Heart left ventricle (tissue), 16 donors: ENCODE measurements around the gene EML6. TPM values are rescaled to one million over a fixed set of nuclear protein-coding genes. Genes with fewer than 3 reads are reported as not detected.

Experiments
- ATAC-seq, 4 donors: fragments of 200-7000 bp; cut with Tn5 transposase; one replicate each; pipeline ENCODE4 v1.9.1; 2020 to 2022; ENCODE audit warnings: moderate library complexity in 4 of 4, mild to moderate bottlenecking in 3 of 4, moderate number of reproducible peaks in 1 of 4
- DNase-seq, 5 donors: peaks; one replicate each; pipeline ENCODE4 v3.0.0-alpha.2; 2020
- H3K27ac ChIP-seq, 12 donors: fragments of 200-600 bp; sonication (generic) in 4 of 12; one replicate each; pipeline versions ENCODE4 v1.5.0 to v1.8.0; 2016 to 2022; ENCODE audit warnings: mild to moderate bottlenecking in 2 of 12
- H3K27me3 ChIP-seq, 9 donors: fragments of 200-600 bp; sonication (generic) in 2 of 9; one replicate each; pipeline versions ENCODE4 v1.5.1 to v1.8.0; 2016 to 2022; ENCODE audit warnings: mild to moderate bottlenecking in 3 of 9
- H3K36me3 ChIP-seq, 9 donors: fragments of 200-600 bp; sonication (generic) in 2 of 9; one replicate each; pipeline versions ENCODE4 v1.5.0 to v1.8.0; 2018 to 2022; ENCODE audit warnings: mild to moderate bottlenecking in 2 of 9
- H3K4me1 ChIP-seq, 12 donors: fragments of 200-600 bp; sonication (generic) in 4 of 12; one replicate each; pipeline versions ENCODE4 v1.5.0 to v1.8.0; 2016 to 2022; ENCODE audit warnings: mild to moderate bottlenecking in 3 of 12
- H3K4me3 ChIP-seq, 12 donors: fragments of 200-600 bp; sonication (generic) in 4 of 12; one replicate each; pipeline versions ENCODE4 v1.5.0 to v1.8.0; 2017 to 2022; ENCODE audit warnings: mild to moderate bottlenecking in 9 of 12, moderate library complexity in 4 of 12
- H3K9me3 ChIP-seq, 12 donors: fragments of 200-600 bp; sonication (generic) in 4 of 12; one replicate each; pipeline versions ENCODE4 v1.5.0 to v1.8.0; 2016 to 2022; ENCODE audit warnings: mild to moderate bottlenecking in 1 of 12
- CTCF ChIP-seq, 12 donors: fragments of 200-600 bp; sonication (generic) in 4 of 12; IDR thresholded peaks; one replicate each; pipeline versions ENCODE4 v1.5.0 to v1.8.0; 2018 to 2022; ENCODE audit warnings: antibody characterized with exemption in 12 of 12, mild to moderate bottlenecking in 5 of 12
- POLR2A ChIP-seq, 2 donors: fragments of 450-650 bp; IDR thresholded peaks; one replicate each; pipeline ENCODE4 v1.6.1; 2017; ENCODE audit warnings: antibody characterized with exemption in 2 of 2, mild to moderate bottlenecking in 2 of 2, moderate library complexity in 2 of 2
- WGBS, 4 donors: extraction: QIAGEN DNeasy Blood & Tissue Kit in 2 of 4; methylation state at CpG; one replicate each; pipeline versions ENCODE4 v1.1.5 to v1.1.7; 2013 to 2018; 5-methylcytosine and 5-hydroxymethylcytosine counted together
- intact Hi-C, 10 donors: fragments of 100-400 bp; cut with DNase I; formaldehyde crosslinking; loops; one replicate each; pipeline versions ENCODE4 v1.11.1 to v1.14.2; 2022
- polyA plus RNA-seq, 2 donors: library from polyadenylated mRNA; stranded (reverse); fragments of 200-250 nt; gene quantifications; one replicate each; pipeline ENCODE4 v1.2.3, GENCODE V29; 2013
- total RNA-seq, 9 donors: library from RNA; depleted of rRNA in 2 of 9; stranded (reverse); fragments of >200 nt in 2 of 9; fragmentation: NEBNext Ultra II Directional in 3 of 9; extraction: Animal tissue kit (Norgen Biotek cat#: 25700) in 3 of 9; gene quantifications; one replicate each; pipeline versions ENCODE4 v1.1.0 to v1.2.4, GENCODE V29; 2016 to 2023
- donor health status: ischemic (EF 13 %, LVEDD 7.1; RV severe dilation, severe dysfunction).
- donor health status: healthy with polysubstance abuse.
- donor health status: DM: no; HTN: yes; CAD: no.
- donor health status: DM: no; HTN: no; CAD: no.
- donor health status: ischemic (EF 25% LVEDD 6.9; RV normal size, moderate dysfunction).
- donor health status: ischemic (EF 25% LVEDD 5.7; RV mildly dilated, moderate dysfunction).
- donor health status: healthy.
- donor health status: DM: yes; HTN: yes; CAD: no.
- donor health status: ischemic (EF 35%, LVEDD 5.7; RV mildly dilated, moderate dysfunction).
- donor health status: nonischemic (EF 11% LVEDD 7.7; RV severe dilation, severe dysfunction).
- donor health status: DM: yes; HTN: yes; CAD: no.
- donor health status: PGD.
- donor health status: ischemic (EF 29% LVEDD 5.4; RV normal size, mild dysfunction).
- donor health status: nonischemic (EF 23%, LVEDD 6.1; RV moderate dilation, normal function).

The EML6 gene
- total and polyA plus RNA-seq, 11 donors: 0.08 to 1.2 (median 0.58) TPM

- no peak for TF ChIP-seq CTCF (IDR thresholded peaks at IDR 0.05)
- no peak for TF ChIP-seq POLR2A (IDR thresholded peaks at IDR 0.05)
- no peak overlapping the region for H3K27ac ChIP-seq
- no peak for DNase-seq
- H3K4me3 ChIP-seq: no peak overlapping the region
- intact Hi-C loops: no loop called here
- no peaks in the 10 kb centered on the region for H3K36me3 ChIP-seq
- no peak for ATAC-seq
- peaks cover 0 to 23% (median 10%) of the 10 kb centered on the region in 12 donors for H3K9me3 ChIP-seq
- no peaks in the 10 kb centered on the region for H3K27me3 ChIP-seq
- H3K4me1 ChIP-seq: no peaks in the 10 kb centered on the region
- WGBS, 4 donors: 76 to 87% (median 78%) methylated on average over 3 of the region's 3 CpGs
These were observed 49.8 kb downstream of the EML6 start for GRCh38 chr2:54773233-54773632.

GRCh38 chr2:54773838-54774237 is 50.4 kb downstream of the EML6 start:
- DNase-seq (no peak), ATAC-seq (no peak)
- Histone ChIP-seq H3K4me3 (no peak overlapping the region), H3K27me3 (no peaks in the 10 kb centered on the region), H3K36me3 (no peaks in the 10 kb centered on the region), H3K27ac (no peak overlapping the region), H3K9me3 (peaks cover 0 to 23% (median 10%) of the 10 kb centered on the region in 12 donors), H3K4me1 (no peaks in the 10 kb centered on the region)
- WGBS, 4 donors: 82 to 93% (median 86%) methylated on average over 2 of the region's 2 CpGs
- TF ChIP-seq POLR2A (IDR thresholded peaks at IDR 0.05) (no peak), CTCF (IDR thresholded peaks at IDR 0.05) (no peak)
- intact Hi-C loops: no loop called here

- Histone ChIP-seq H3K4me3 (no peak overlapping the region), H3K4me1 (no peaks in the 10 kb centered on the region), H3K9me3 (peaks cover 0 to 23% (median 10%) of the 10 kb centered on the region in 12 donors), H3K36me3 (no peaks in the 10 kb centered on the region), H3K27me3 (no peaks in the 10 kb centered on the region), H3K27ac (no peak overlapping the region)
- intact Hi-C loops: no loop called here
- no peak for DNase-seq
- no peak for TF ChIP-seq CTCF (IDR thresholded peaks at IDR 0.05)
- no peak for TF ChIP-seq POLR2A (IDR thresholded peaks at IDR 0.05)
- no peak for ATAC-seq
These were observed 52.2 kb downstream of the EML6 start for GRCh38 chr2:54775710-54776109.

GRCh38 chr2:54776494-54776893 is 53.0 kb downstream of the EML6 start:
- no peak for ATAC-seq
- Histone ChIP-seq H3K4me3 (no peak overlapping the region), H3K4me1 (no peaks in the 10 kb centered on the region), H3K9me3 (peaks cover 0 to 23% (median 10%) of the 10 kb centered on the region in 12 donors), H3K27me3 (no peaks in the 10 kb centered on the region), H3K27ac (no peak overlapping the region), H3K36me3 (no peaks in the 10 kb centered on the region)
- no peak for DNase-seq
- intact Hi-C loops: no loop called here
- no peak for TF ChIP-seq POLR2A (IDR thresholded peaks at IDR 0.05)
- WGBS, 4 donors: 68 to 78% (median 72%) methylated on average over 2 of the region's 2 CpGs

- no peaks in the 10 kb centered on the region for H3K4me1 ChIP-seq
- no peaks in the 10 kb centered on the region for H3K9me3 ChIP-seq
- intact Hi-C loops: no loop called here
- no peaks in the 10 kb centered on the region for H3K36me3 ChIP-seq
- no peaks in the 10 kb centered on the region for H3K27me3 ChIP-seq
- DNase-seq (no peak), ATAC-seq (no peak)
- 91 to 95% (median 94%) methylated on average over 3 of the region's 3 CpGs for WGBS, 4 donors
- TF ChIP-seq CTCF (IDR thresholded peaks at IDR 0.05): no peak
- no peak for TF ChIP-seq POLR2A (IDR thresholded peaks at IDR 0.05)
- no peak overlapping the region for H3K4me3 ChIP-seq
- H3K27ac ChIP-seq: no peak overlapping the region
These were observed 59.9 kb downstream of the EML6 start for GRCh38 chr2:54783349-54783748.
